T-cell (primary cell): ENCODE results near the gene FSTL4. TPM values are rescaled to one million over a fixed set of nuclear protein-coding genes. Genes with fewer than 3 reads are reported as not detected.

Experiments
- ATAC-seq, 4 experiments: fragments of 200-7000 bp in 3 of 4; fragments of 150-1000 bp in 1 of 4; cut with Tn5 transposase; replicated peaks in 1 of 4; 1 replicate in 3 of 4; 2 replicates in 1 of 4; pipeline ENCODE4 v1.10.0; 2021; ENCODE audit warnings: moderate library complexity in 3 of 4, mild to moderate bottlenecking in 2 of 4, moderate number of reproducible peaks in 1 of 4
- CTCF ChIA-PET, 2 donors: fragments of 300-600 bp; sonication (Branson Sonifier 250); formaldehyde crosslinking; loops; one replicate each; lab custom pipeline; 2022; ENCODE audit warnings: antibody characterized with exemption in 2 of 2; lab: Charles Lee
- POLR2A ChIA-PET, 2 donors: fragments of 300-600 bp; sonication (Branson Sonifier 250); formaldehyde crosslinking; loops; one replicate each; lab custom pipeline; 2022; ENCODE audit warnings: antibody characterized with exemption in 2 of 2; lab: Charles Lee
- DNase-seq, 35 experiments: peaks; one replicate each; pipeline versions ENCODE4 v3.0.0 to v3.0.0-alpha.2; 2013 to 2023
- H3K27ac ChIP-seq: one replicate; pipeline ENCODE4 v1.5.1; 2013; ENCODE audit warnings: low read length
- H3K27me3 ChIP-seq, 2 experiments: replicated peaks in 1 of 2; 1 replicate in 1 of 2; 2 replicates in 1 of 2; pipeline versions ENCODE4 v1.6.1 to v1.7.0; 2013; ENCODE audit warnings: low read length in 1 of 2, mixed read lengths in 1 of 2; ENCODE audit not compliant: control insufficient read depth in 2 of 2, insufficient read depth in 2 of 2; ENCODE audit errors: extremely low read depth in 1 of 2
- H3K36me3 ChIP-seq, 2 donors: 1 replicate in 1 of 2; 2 replicates in 1 of 2; pipeline versions ENCODE4 v1.6.1 to v1.7.0; 2013; ENCODE audit warnings: low read length in 1 of 2; ENCODE audit not compliant: control insufficient read depth in 2 of 2, insufficient read depth in 1 of 2; ENCODE audit errors: extremely low read depth in 1 of 2
- H3K4me1 ChIP-seq, 2 experiments: 1 replicate in 1 of 2; 2 replicates in 1 of 2; pipeline versions ENCODE4 v1.6.1 to v1.7.0; 2013; ENCODE audit warnings: low read length in 2 of 2, mixed read lengths in 1 of 2; ENCODE audit not compliant: insufficient read depth in 2 of 2, control insufficient read depth in 1 of 2; ENCODE audit errors: extremely low read depth in 1 of 2
- H3K4me3 ChIP-seq, 2 donors: 1 replicate in 1 of 2; 2 replicates in 1 of 2; pipeline versions ENCODE4 v1.5.1 to v1.7.0; 2013; ENCODE audit warnings: mild to moderate bottlenecking in 2 of 2, low read length in 1 of 2, moderate library complexity in 1 of 2; ENCODE audit not compliant: control insufficient read depth in 1 of 2; ENCODE audit errors: extremely low read depth in 1 of 2
- H3K9me3 ChIP-seq: 2 replicates; pipeline ENCODE4 v1.7.0; 2013
- H3K27ac Mint-ChIP-seq, 2 donors: one replicate each; pipeline ENCODE4 v1.8.0; 2020 to 2021; ENCODE audit warnings: mild to moderate bottlenecking in 2 of 2, mixed read lengths in 2 of 2
- H3K27me3 Mint-ChIP-seq, 2 donors: one replicate each; pipeline ENCODE4 v1.8.0; 2021 to 2022; ENCODE audit warnings: mixed read lengths in 2 of 2
- H3K36me3 Mint-ChIP-seq: one replicate; pipeline ENCODE4 v1.8.0; 2021; ENCODE audit warnings: mixed read lengths
- H3K4me1 Mint-ChIP-seq, 3 donors: one replicate each; pipeline ENCODE4 v1.8.0; 2020 to 2022; ENCODE audit warnings: mixed read lengths in 3 of 3, mild to moderate bottlenecking in 1 of 3
- H3K4me3 Mint-ChIP-seq, 3 donors: one replicate each; pipeline ENCODE4 v1.8.0; 2020 to 2022; ENCODE audit warnings: mild to moderate bottlenecking in 3 of 3, mixed read lengths in 3 of 3, moderate library complexity in 3 of 3
- H3K9me3 Mint-ChIP-seq, 3 donors: one replicate each; pipeline ENCODE4 v1.8.0; 2020 to 2022; ENCODE audit warnings: mixed read lengths in 3 of 3
- WGBS: methylation state at CpG from one replicate; pipeline ENCODE4 v1.1.5; 2013; ENCODE audit warnings: missing lambda C conversion rate; ENCODE audit not compliant: insufficient coverage; 5-methylcytosine and 5-hydroxymethylcytosine counted together
- total RNA-seq, 35 experiments: library from RNA in 6 of 35; stranded (reverse) in 6 of 35; fragments of 120-200 nt in 1 of 35; gene quantifications; one replicate each; pipeline versions ENCODE4 v1.2.1 to v1.2.4 and lab custom pipeline; 2013 to 2026

FSTL4 gene
- total RNA-seq, 5 donors from 2014 or later (not counting 1 experiment from before 2014, with no cell fraction given) = 1.6 TPM; not detected in 3

GRCh38 chr5:133618141-133618540, 5.8 kb upstream of the FSTL4 start:
- H3K4me1 Mint-ChIP-seq = peaks cover 13 to 15% (median 13%) of the 10 kb centered on the region in 3 donors
- DNase-seq (peak in 1 of 35 experiments; percentile 19), ATAC-seq (peak in 2 of 4 experiments; percentile 42 to 54)
- no peak overlapping the region for H3K4me3 ChIP-seq
- no peaks in the 10 kb centered on the region for H3K9me3 ChIP-seq
- no CpG with 5 or more reads among the region's 1 CpG for WGBS
- no peak overlapping the region for H3K27ac ChIP-seq
- no peak overlapping the region for H3K27ac Mint-ChIP-seq
- ChIA-PET POLR2A (no interaction called here), CTCF (no interaction called here)
- H3K36me3 Mint-ChIP-seq = no peaks in the 10 kb centered on the region
- H3K27me3 ChIP-seq = peaks cover 3 to 19% of the 10 kb centered on the region in 2 experiments
- H3K36me3 ChIP-seq = no peaks in the 10 kb centered on the region
- peaks cover 0 to 7% (median 0%) of the 10 kb centered on the region in 3 donors for H3K9me3 Mint-ChIP-seq
- peak overlapping the region; percentile 23 to 60 (median 44) for H3K4me3 Mint-ChIP-seq
- peaks cover 41 to 42% of the 10 kb centered on the region in 2 donors for H3K27me3 Mint-ChIP-seq
- H3K4me1 ChIP-seq = peaks cover 0 to 5% of the 10 kb centered on the region in 2 experiments

GRCh38 chr5:133613743-133614142, 1.4 kb upstream of the FSTL4 start:
- Histone ChIP-seq H3K9me3 (no peaks in the 10 kb centered on the region), H3K36me3 (no peaks in the 10 kb centered on the region), H3K4me1 (peaks cover 0 to 23% of the 10 kb centered on the region in 2 experiments), H3K27ac (no peak overlapping the region), H3K4me3 (no peak overlapping the region), H3K27me3 (peaks cover 20 to 42% of the 10 kb centered on the region in 2 experiments)
- Mint-ChIP-seq H3K27me3 (peaks cover 41 to 51% of the 10 kb centered on the region in 2 donors), H3K9me3 (peaks cover 0 to under 1% (median 0%) of the 10 kb centered on the region in 3 donors), H3K4me3 (peak overlapping the region in 2 of 3 donors; percentile 7 to 85), H3K27ac (no peak overlapping the region), H3K4me1 (peaks cover 26 to 28% (median 27%) of the 10 kb centered on the region in 3 donors), H3K36me3 (no peaks in the 10 kb centered on the region)
- no CpG with 5 or more reads among the region's 2 CpGs for WGBS
- ATAC-seq = no peak
- ChIA-PET POLR2A (no interaction called here), CTCF (no interaction called here)
- DNase-seq = no peak

- H3K27me3 ChIP-seq = peaks cover 24 to 44% of the 10 kb centered on the region in 2 experiments
- ATAC-seq = no peak
- peaks cover 41 to 57% of the 10 kb centered on the region in 2 donors for H3K27me3 Mint-ChIP-seq
- H3K9me3 Mint-ChIP-seq = no peaks in the 10 kb centered on the region
- peaks cover 23 to 24% (median 23%) of the 10 kb centered on the region in 3 donors for H3K4me1 Mint-ChIP-seq
- no peak overlapping the region for H3K4me3 ChIP-seq
- H3K27ac ChIP-seq = no peak overlapping the region
- ChIA-PET CTCF (no interaction called here), POLR2A (no interaction called here)
- peaks cover 0 to 23% of the 10 kb centered on the region in 2 experiments for H3K4me1 ChIP-seq
- peak overlapping the region; percentile 71 to 85 (median 79) for H3K4me3 Mint-ChIP-seq
- H3K36me3 ChIP-seq = no peaks in the 10 kb centered on the region
- H3K9me3 ChIP-seq = no peaks in the 10 kb centered on the region
- no peak for DNase-seq
- WGBS = 77% methylated on average over 4 of the region's 5 CpGs
- H3K27ac Mint-ChIP-seq = no peak overlapping the region
- no peaks in the 10 kb centered on the region for H3K36me3 Mint-ChIP-seq
Measured at GRCh38 chr5:133613184-133613583, 843 bp upstream of the FSTL4 start.

- Mint-ChIP-seq H3K27ac (no peak overlapping the region), H3K4me3 (peak overlapping the region; percentile 57 to 74 (median 71)), H3K9me3 (no peaks in the 10 kb centered on the region), H3K36me3 (no peaks in the 10 kb centered on the region), H3K27me3 (peaks cover 41 to 63% of the 10 kb centered on the region in 2 donors), H3K4me1 (peaks cover 15 to 17% (median 16%) of the 10 kb centered on the region in 3 donors)
- ChIA-PET POLR2A (interaction anchor here in 1 of 2 donors (0.6 kb wide), 1 partner anchor 179 kb away, joined by 4 read pairs; no protein-coding TSS in a partner anchor), CTCF (interaction anchor here in 1 of 2 donors (0.5 kb wide), 1 partner anchor 673 kb away, joined by 5 read pairs; no protein-coding TSS in a partner anchor)
- Histone ChIP-seq H3K4me3 (peak overlapping the region; percentile 22 to 61), H3K36me3 (no peaks in the 10 kb centered on the region), H3K27me3 (peaks cover 25 to 38% of the 10 kb centered on the region in 2 experiments), H3K9me3 (no peaks in the 10 kb centered on the region), H3K27ac (no peak overlapping the region), H3K4me1 (peaks cover 0 to 18% of the 10 kb centered on the region in 2 experiments)
- 3% methylated on average over 91 of the region's 91 CpGs for WGBS
- peak; percentile 16 to 32 (median 24) for ATAC-seq
- peak in 1 of 35 experiments; percentile 4 for DNase-seq
Measured at GRCh38 chr5:133611357-133612248, 738 bp downstream of the FSTL4 start.

- peaks cover 25 to 36% of the 10 kb centered on the region in 2 experiments for H3K27me3 ChIP-seq
- peaks cover 41 to 66% of the 10 kb centered on the region in 2 donors for H3K27me3 Mint-ChIP-seq
- H3K4me3 ChIP-seq = peak overlapping the region; percentile 22 to 61
- no peaks in the 10 kb centered on the region for H3K9me3 ChIP-seq
- peaks cover 0 to 18% of the 10 kb centered on the region in 2 experiments for H3K4me1 ChIP-seq
- ChIA-PET CTCF (interaction anchor here in 1 of 2 donors (0.5 kb wide), 1 partner anchor 672 kb away, joined by 5 read pairs; no protein-coding TSS in a partner anchor), POLR2A (no interaction called here)
- H3K27ac Mint-ChIP-seq = no peak overlapping the region
- no peaks in the 10 kb centered on the region for H3K9me3 Mint-ChIP-seq
- DNase-seq = peak in 13 of 35 experiments; percentile 4 to 35 (median 15)
- 8% methylated on average over 55 of the region's 57 CpGs for WGBS
- H3K27ac ChIP-seq = no peak overlapping the region
- no peaks in the 10 kb centered on the region for H3K36me3 Mint-ChIP-seq
- peak; percentile 48 to 65 (median 61) for ATAC-seq
- no peaks in the 10 kb centered on the region for H3K36me3 ChIP-seq
- peaks cover 15 to 17% (median 16%) of the 10 kb centered on the region in 3 donors for H3K4me1 Mint-ChIP-seq
- H3K4me3 Mint-ChIP-seq = peak overlapping the region; percentile 57 to 74 (median 71)
Measured at GRCh38 chr5:133610489-133611356, 1.6 kb downstream of the FSTL4 start.
